GM18526 (cell line): ENCODE data around the gene LCE2B.
"Not testable (repeated sequence)": the region's sequence is repeated elsewhere in the genome, so short reads cannot be mapped to it uniquely, and the experiment has no call there.

Source experiments
- POLR2A ChIP-seq: IDR thresholded peaks from 3 replicates; pipeline ENCODE4 v1.6.1; 2011; ENCODE audit not compliant: insufficient read length; ENCODE audit errors: extremely low read depth

LCE2B gene

GRCh38 chr1:152685823-152686222 is at the start of gene LCE2B:
TSS of gene LCE2B (plus strand) at chr1:152686123. CDS start at chr1:152686844, 721 bp downstream.
- not testable (repeated sequence) for TF ChIP-seq POLR2A

GRCh38 chr1:152640351-152640750 is 45.6 kb upstream of the LCE2B start:
- TF ChIP-seq POLR2A = no peak

GRCh38 chr1:152643945-152644344 is 42.0 kb upstream of the LCE2B start:
- TF ChIP-seq POLR2A = no peak

GRCh38 chr1:152645146-152645545 is 40.8 kb upstream of the LCE2B start:
- TF ChIP-seq POLR2A = no peak

GRCh38 chr1:152646656-152647055 is 39.3 kb upstream of the LCE2B start:
- TF ChIP-seq POLR2A = no peak

GRCh38 chr1:152654110-152654509 is 31.8 kb upstream of the LCE2B start:
- no peak for TF ChIP-seq POLR2A

GRCh38 chr1:152656459-152656858 is 29.5 kb upstream of the LCE2B start:
- no peak for TF ChIP-seq POLR2A

- no peak for TF ChIP-seq POLR2A
Observed at GRCh38 chr1:152657677-152658076, 28.2 kb upstream of the LCE2B start.

GRCh38 chr1:152658649-152659048 is 27.3 kb upstream of the LCE2B start:
- TF ChIP-seq POLR2A = no peak

GRCh38 chr1:152663098-152663497 is 22.8 kb upstream of the LCE2B start, which contains the start of gene LCE2D:
TSS of gene LCE2D (plus strand) at chr1:152663380. CDS start at chr1:152664106, 726 bp downstream.
- TF ChIP-seq POLR2A = no peak

- no peak for TF ChIP-seq POLR2A
Observed at GRCh38 chr1:152667648-152668047, 18.3 kb upstream of the LCE2B start.

- TF ChIP-seq POLR2A = no peak
Observed at GRCh38 chr1:152673016-152673415, 12.9 kb upstream of the LCE2B start.

- not testable (repeated sequence) for TF ChIP-seq POLR2A
Observed at GRCh38 chr1:152674983-152675382, 10.9 kb upstream of the LCE2B start, which contains the start of gene LCE2C. TSS of gene LCE2C (plus strand) at chr1:152675279. CDS start at chr1:152676016, 737 bp downstream.

- no peak for TF ChIP-seq POLR2A
Observed at GRCh38 chr1:152679459-152679858, 6.5 kb upstream of the LCE2B start.

- no peak for TF ChIP-seq POLR2A
Observed at GRCh38 chr1:152681616-152682015, 4.3 kb upstream of the LCE2B start.

GRCh38 chr1:152683846-152684245 is 2.1 kb upstream of the LCE2B start:
- TF ChIP-seq POLR2A = no peak

- no peak for TF ChIP-seq POLR2A
Observed at GRCh38 chr1:152697701-152698600, 12.0 kb downstream of the LCE2B start, which contains the start of gene LCE2A. TSS of gene LCE2A (plus strand) at chr1:152698345. CDS start at chr1:152698902, 557 bp downstream.

- TF ChIP-seq POLR2A = no peak
Observed at GRCh38 chr1:152699746-152700145, 13.8 kb downstream of the LCE2B start.
